Ovary (tissue), 3 donors: ENCODE results near the gene IFITM10.

Source experiments
- CTCF ChIP-seq, 3 donors: fragments of 450-650 bp in 2 of 3; fragments of 200-600 bp in 1 of 3; IDR thresholded peaks; one replicate each; pipeline versions ENCODE4 v1.5.1 to v1.8.0; 2016 to 2022; ENCODE audit warnings: antibody characterized with exemption in 3 of 3, mild to moderate bottlenecking in 1 of 3
- EP300 ChIP-seq: sonication (generic); formaldehyde crosslinking; IDR thresholded peaks from one replicate; pipeline ENCODE4 v1.6.1; 2017; ENCODE audit warnings: antibody characterized with exemption
- donor health status: DM: no; HTN: no; CAD: no.

DNA sequence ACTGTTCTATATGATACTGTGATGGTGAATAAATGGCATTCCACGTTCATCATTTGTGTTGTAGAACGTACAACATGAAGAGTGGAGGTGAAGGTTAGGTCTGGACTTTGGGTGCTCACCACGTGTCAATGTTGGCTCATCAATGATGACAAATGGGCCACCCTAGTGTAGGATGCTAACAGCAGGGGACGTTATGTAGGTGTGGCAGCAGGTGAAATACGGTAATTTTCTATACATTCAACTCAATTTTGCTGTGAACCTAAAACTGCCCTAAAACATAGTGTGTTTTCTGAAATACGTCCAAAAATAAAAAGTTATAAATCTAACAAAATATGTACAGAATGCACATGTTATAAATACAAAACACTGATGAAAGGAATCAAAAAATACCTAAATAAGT is 47.2 kb downstream of the IFITM10 start:
- no peak for TF ChIP-seq CTCF (IDR thresholded peaks at IDR 0.05)
- no peak for TF ChIP-seq EP300
